ENCODE results near the gene KRT85.

Gene KRT85

GRCh38 chr12:52314511-52314910 lies 52.8 kb downstream of the KRT85 start:
- no CpG with 5 or more reads among the region's 13 CpGs for WGBS (ENCODE audit: extremely low coverage, insufficient coverage, insufficient read length)

DNA sequence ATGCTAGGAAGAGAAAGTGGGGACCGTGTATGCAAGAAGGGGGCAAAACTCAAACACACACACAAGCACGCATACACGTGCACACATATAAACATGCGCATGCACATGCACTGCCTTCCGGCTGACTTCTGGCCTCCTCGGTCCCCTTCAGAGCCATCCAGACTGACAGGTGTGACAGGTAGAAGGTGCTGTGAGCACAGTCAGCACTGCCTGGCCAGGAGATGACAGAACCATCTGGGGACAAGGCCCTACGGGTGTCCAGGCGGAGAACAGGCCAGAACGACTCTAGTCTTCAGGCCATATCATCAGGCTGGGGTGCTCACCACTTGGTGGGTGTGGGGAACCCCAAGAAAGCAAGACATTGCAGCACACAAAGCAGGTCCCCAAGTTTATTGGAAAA lies 53.4 kb downstream of the KRT85 start:
- H3K14ac ChIP-seq (ENCODE audit: low read length) = no peak overlapping the region
- no peaks in the 10 kb centered on the region for H3K4me1 ChIP-seq (ENCODE audit: control insufficient read depth in 1 of 2, insufficient read depth in 2 of 2, low read length in 2 of 2)
- H3K27me3 ChIP-seq (ENCODE audit: insufficient read depth, low read length) = peaks cover 7% of the 10 kb centered on the region
- no peak overlapping the region for H2BK120ac ChIP-seq (ENCODE audit: insufficient read depth, low read length, poor library complexity)
- no peaks in the 10 kb centered on the region for H3K79me2 ChIP-seq (ENCODE audit: control insufficient read depth, insufficient read depth, low read length, poor library complexity)
- H3K27ac ChIP-seq (ENCODE audit: low read depth, low read length) = no peak overlapping the region
- H2AFZ ChIP-seq (ENCODE audit: insufficient read depth, low read length, poor library complexity) = no peak overlapping the region
- H4K8ac ChIP-seq (ENCODE audit: low read depth, low read length) = no peak overlapping the region
- no peak overlapping the region for H3K4ac ChIP-seq (ENCODE audit: low read depth, low read length)
- no peak overlapping the region for H3K9ac ChIP-seq (ENCODE audit: low read length)
- no peak overlapping the region for H2AK5ac ChIP-seq (ENCODE audit: low read length)
- no peak for DNase-seq
- H3K23ac ChIP-seq (ENCODE audit: low read length) = no peak overlapping the region
- no peak overlapping the region for H4K91ac ChIP-seq (ENCODE audit: low read depth, low read length)
- no peaks in the 10 kb centered on the region for H3K79me1 ChIP-seq (ENCODE audit: low read length)
- H3K4me2 ChIP-seq (ENCODE audit: low read length) = no peak overlapping the region
- H2BK5ac ChIP-seq (ENCODE audit: low read depth, low read length, poor library complexity) = no peak overlapping the region
- no peaks in the 10 kb centered on the region for H3K36me3 ChIP-seq (ENCODE audit: control insufficient read depth in 1 of 2, insufficient read depth in 2 of 2, low read length in 2 of 2)
- no peak overlapping the region for H4K12ac ChIP-seq (ENCODE audit: low read depth, low read length)
- H3K18ac ChIP-seq (ENCODE audit: low read length) = no peak overlapping the region
- no peaks in the 10 kb centered on the region for H3K9me3 ChIP-seq (ENCODE audit: insufficient read depth, low read depth, low read length)
- no CpG with 5 or more reads among the region's 9 CpGs for WGBS (ENCODE audit: extremely low coverage, insufficient coverage, insufficient read length)
- H2BK12ac ChIP-seq (ENCODE audit: low read length) = no peak overlapping the region
- no peak overlapping the region for H3K4me3 ChIP-seq (ENCODE audit: low read depth, low read length)

More at GRCh38 chr12:52314511-52314910, 52.8 kb downstream of the KRT85 start:
- Histone ChIP-seq H3K14ac (ENCODE audit: low read length) (no peak overlapping the region), H2BK120ac (ENCODE audit: insufficient read depth, low read length, poor library complexity) (no peak overlapping the region), H3K36me3 (ENCODE audit: control insufficient read depth in 1 of 2, insufficient read depth in 2 of 2, low read length in 2 of 2) (no peaks in the 10 kb centered on the region), H3K4me2 (ENCODE audit: low read length) (no peak overlapping the region), H3K9ac (ENCODE audit: low read length) (no peak overlapping the region), H3K4me1 (ENCODE audit: control insufficient read depth in 1 of 2, insufficient read depth in 2 of 2, low read length in 2 of 2) (no peaks in the 10 kb centered on the region), H3K18ac (ENCODE audit: low read length) (no peak overlapping the region), H3K4me3 (ENCODE audit: low read depth, low read length) (no peak overlapping the region), H4K12ac (ENCODE audit: low read depth, low read length) (no peak overlapping the region), H4K91ac (ENCODE audit: low read depth, low read length) (no peak overlapping the region), H2AK5ac (ENCODE audit: low read length) (no peak overlapping the region), H3K27ac (ENCODE audit: low read depth, low read length) (no peak overlapping the region), H3K23ac (ENCODE audit: low read length) (no peak overlapping the region), H3K4ac (ENCODE audit: low read depth, low read length) (no peak overlapping the region), H3K9me3 (ENCODE audit: insufficient read depth, low read depth, low read length) (no peaks in the 10 kb centered on the region), H2AFZ (ENCODE audit: insufficient read depth, low read length, poor library complexity) (no peak overlapping the region), H2BK12ac (ENCODE audit: low read length) (no peak overlapping the region), H3K79me1 (ENCODE audit: low read length) (no peaks in the 10 kb centered on the region), H3K27me3 (ENCODE audit: insufficient read depth, low read length) (peaks cover 4% of the 10 kb centered on the region), H3K79me2 (ENCODE audit: control insufficient read depth, insufficient read depth, low read length, poor library complexity) (no peaks in the 10 kb centered on the region), H4K8ac (ENCODE audit: low read depth, low read length) (no peak overlapping the region), H2BK5ac (ENCODE audit: low read depth, low read length, poor library complexity) (no peak overlapping the region)
- DNase-seq = no peak

- no peak overlapping the region for H4K91ac ChIP-seq (ENCODE audit: low read depth, low read length)
- no peak overlapping the region for H4K12ac ChIP-seq (ENCODE audit: low read depth, low read length)
- H2AK5ac ChIP-seq (ENCODE audit: low read length) = no peak overlapping the region
- no peak overlapping the region for H2BK120ac ChIP-seq (ENCODE audit: insufficient read depth, low read length, poor library complexity)
- DNase-seq = no peak
- no CpG with 5 or more reads among the region's 3 CpGs for WGBS (ENCODE audit: extremely low coverage, insufficient coverage, insufficient read length)
- peaks cover 12% of the 10 kb centered on the region for H3K27me3 ChIP-seq (ENCODE audit: insufficient read depth, low read length)
- no peaks in the 10 kb centered on the region for H3K79me1 ChIP-seq (ENCODE audit: low read length)
- H2BK5ac ChIP-seq (ENCODE audit: low read depth, low read length, poor library complexity) = no peak overlapping the region
- no peaks in the 10 kb centered on the region for H3K36me3 ChIP-seq (ENCODE audit: control insufficient read depth in 1 of 2, insufficient read depth in 2 of 2, low read length in 2 of 2)
- H3K23ac ChIP-seq (ENCODE audit: low read length) = no peak overlapping the region
- no peak overlapping the region for H3K18ac ChIP-seq (ENCODE audit: low read length)
- peaks cover 0 to 2% of the 10 kb centered on the region in 2 experiments for H3K4me1 ChIP-seq (ENCODE audit: control insufficient read depth in 1 of 2, insufficient read depth in 2 of 2, low read length in 2 of 2)
- no peak overlapping the region for H3K9ac ChIP-seq (ENCODE audit: low read length)
- no peak overlapping the region for H3K14ac ChIP-seq (ENCODE audit: low read length)
- H2BK12ac ChIP-seq (ENCODE audit: low read length) = no peak overlapping the region
- no peaks in the 10 kb centered on the region for H3K9me3 ChIP-seq (ENCODE audit: insufficient read depth, low read depth, low read length)
- no peaks in the 10 kb centered on the region for H3K79me2 ChIP-seq (ENCODE audit: control insufficient read depth, insufficient read depth, low read length, poor library complexity)
- H3K4me2 ChIP-seq (ENCODE audit: low read length) = no peak overlapping the region
- no peak overlapping the region for H3K4me3 ChIP-seq (ENCODE audit: low read depth, low read length)
- H3K4ac ChIP-seq (ENCODE audit: low read depth, low read length) = no peak overlapping the region
- H3K27ac ChIP-seq (ENCODE audit: low read depth, low read length) = no peak overlapping the region
- no peak overlapping the region for H4K8ac ChIP-seq (ENCODE audit: low read depth, low read length)
- no peak overlapping the region for H2AFZ ChIP-seq (ENCODE audit: insufficient read depth, low read length, poor library complexity)
These were observed 53.8 kb downstream of the KRT85 start for GRCh38 chr12:52313461-52313860.

- peaks cover 24% of the 10 kb centered on the region for H3K27me3 ChIP-seq (ENCODE audit: insufficient read depth, low read length)
- H3K23ac ChIP-seq (ENCODE audit: low read length) = no peak overlapping the region
- H3K9ac ChIP-seq (ENCODE audit: low read length) = no peak overlapping the region
- H3K4me2 ChIP-seq (ENCODE audit: low read length) = no peak overlapping the region
- H2BK12ac ChIP-seq (ENCODE audit: low read length) = no peak overlapping the region
- H3K27ac ChIP-seq (ENCODE audit: low read depth, low read length) = no peak overlapping the region
- no peak overlapping the region for H2BK120ac ChIP-seq (ENCODE audit: insufficient read depth, low read length, poor library complexity)
- H3K18ac ChIP-seq (ENCODE audit: low read length) = no peak overlapping the region
- no peak overlapping the region for H2BK5ac ChIP-seq (ENCODE audit: low read depth, low read length, poor library complexity)
- no CpG with 5 or more reads among the region's 4 CpGs for WGBS (ENCODE audit: extremely low coverage, insufficient coverage, insufficient read length)
- no peak overlapping the region for H2AFZ ChIP-seq (ENCODE audit: insufficient read depth, low read length, poor library complexity)
- H3K79me1 ChIP-seq (ENCODE audit: low read length) = peaks cover 2% of the 10 kb centered on the region
- peaks cover 6 to 8% of the 10 kb centered on the region in 2 experiments for H3K4me1 ChIP-seq (ENCODE audit: control insufficient read depth in 1 of 2, insufficient read depth in 2 of 2, low read length in 2 of 2)
- no peaks in the 10 kb centered on the region for H3K79me2 ChIP-seq (ENCODE audit: control insufficient read depth, insufficient read depth, low read length, poor library complexity)
- H4K91ac ChIP-seq (ENCODE audit: low read depth, low read length) = no peak overlapping the region
- H3K4me3 ChIP-seq (ENCODE audit: low read depth, low read length) = no peak overlapping the region
- no peak overlapping the region for H2AK5ac ChIP-seq (ENCODE audit: low read length)
- DNase-seq = no peak
- H3K4ac ChIP-seq (ENCODE audit: low read depth, low read length) = no peak overlapping the region
- H4K8ac ChIP-seq (ENCODE audit: low read depth, low read length) = no peak overlapping the region
- no peaks in the 10 kb centered on the region for H3K36me3 ChIP-seq (ENCODE audit: control insufficient read depth in 1 of 2, insufficient read depth in 2 of 2, low read length in 2 of 2)
- H3K14ac ChIP-seq (ENCODE audit: low read length) = no peak overlapping the region
- H4K12ac ChIP-seq (ENCODE audit: low read depth, low read length) = no peak overlapping the region
- H3K9me3 ChIP-seq (ENCODE audit: insufficient read depth, low read depth, low read length) = no peaks in the 10 kb centered on the region
These were observed 55.2 kb downstream of the KRT85 start for GRCh38 chr12:52312086-52312485.

Measured in trophoblast cell (in vitro differentiated cells and primary cell).